Activated CD4-positive, CD25-positive, alpha-beta regulatory T cell treated with anti-CD3 and anti-CD28 coated beads, Interleukin-2, amount 50 U/mL, for 24 hours (primary cell): ENCODE results near the gene ICOSLG.
A peak's percentile ranks its signal among the peaks of the same experiment; 100 is the strongest.
"Not testable (repeated sequence)": the region's sequence is repeated elsewhere in the genome, so short reads cannot be mapped to it uniquely, and the experiment has no call there.

Experiments
- ATAC-seq, 2 donors: fragments of 150-1000 bp; cut with Tn5 transposase; one replicate each; pipeline ENCODE4 v1.10.0; 2021; ENCODE audit warnings: mild to moderate bottlenecking in 1 of 2, moderate library complexity in 1 of 2

ICOSLG gene

DNA sequence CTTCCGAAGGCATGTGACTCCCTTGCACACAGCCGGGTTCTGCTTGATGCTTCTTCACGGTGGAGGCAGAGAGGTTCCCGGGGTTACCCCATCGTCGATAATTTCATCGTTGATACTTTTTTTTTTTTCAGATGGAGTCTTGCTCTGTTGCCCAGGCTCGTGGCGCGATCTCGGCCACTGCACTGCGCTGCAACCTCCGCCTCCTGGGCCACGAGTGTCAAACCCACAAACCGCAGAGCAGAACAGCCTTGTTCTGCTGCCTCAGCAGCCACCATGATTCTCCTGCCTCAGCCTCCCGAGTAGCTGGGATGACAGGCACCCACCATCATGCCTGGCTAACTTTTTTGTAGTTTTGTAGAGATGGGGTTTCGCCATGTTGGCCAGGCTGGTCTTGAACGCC, 20.1 kb downstream of the ICOSLG start:
- not testable (repeated sequence) for ATAC-seq

DNA sequence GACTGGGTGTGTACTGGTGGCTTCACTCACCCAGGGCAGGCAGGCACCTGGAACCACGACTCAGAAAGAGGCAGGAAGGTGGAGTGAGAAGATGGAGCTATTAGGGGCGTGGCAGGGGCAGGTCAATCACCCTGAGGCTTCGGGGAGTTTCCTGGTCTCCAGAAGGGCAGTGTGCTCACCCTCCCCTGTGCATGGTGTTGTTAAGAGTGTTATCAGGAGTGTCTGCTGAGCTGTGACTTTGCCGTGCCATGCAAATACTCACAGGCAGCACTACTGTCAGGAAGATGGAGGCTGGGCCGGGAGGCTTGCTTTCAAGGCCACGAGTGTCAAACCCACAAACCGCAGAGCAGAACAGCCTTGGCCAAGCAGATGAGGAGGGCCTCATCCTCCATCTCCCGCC, 22.3 kb downstream of the ICOSLG start:
- not testable (repeated sequence) for ATAC-seq

DNA sequence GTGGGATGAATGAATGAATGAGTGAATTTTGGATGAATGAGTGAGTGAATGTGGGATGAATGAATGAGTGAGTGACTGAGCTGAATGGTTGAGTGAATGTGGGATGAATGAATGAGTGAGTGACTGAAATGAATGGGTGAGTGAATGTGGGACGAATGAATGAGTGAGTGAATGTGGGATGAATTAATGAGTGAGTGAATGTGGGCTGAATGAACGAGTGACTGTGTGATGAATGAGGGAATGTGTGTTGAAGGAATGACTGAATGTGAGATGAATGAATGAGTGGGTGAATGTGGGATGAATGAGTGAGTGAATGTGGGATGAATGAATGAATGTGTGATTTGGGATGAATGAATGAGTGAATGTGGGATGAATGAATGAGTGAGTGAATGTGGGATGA, 28.8 kb downstream of the ICOSLG start:
- not testable (repeated sequence) for ATAC-seq

DNA sequence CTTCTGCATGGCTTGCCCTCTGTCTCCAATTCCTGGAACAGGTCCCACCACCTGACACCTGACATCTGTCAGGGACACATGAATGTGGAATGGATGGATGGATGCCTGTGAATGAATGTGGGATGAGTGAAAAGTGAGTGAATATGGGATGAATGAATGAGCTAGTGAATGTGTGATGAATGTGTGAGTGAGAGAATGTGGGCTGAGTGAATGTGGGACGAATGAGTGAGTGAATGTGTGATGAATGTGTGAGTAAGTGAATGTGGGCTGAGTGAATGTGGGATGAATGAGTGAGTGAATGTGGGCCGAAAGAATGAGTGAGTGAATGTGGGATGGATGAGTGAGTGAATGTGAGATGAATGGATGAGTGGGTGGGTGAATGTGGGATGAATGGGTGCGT, 29.2 kb downstream of the ICOSLG start:
- ATAC-seq: not testable (repeated sequence)

DNA sequence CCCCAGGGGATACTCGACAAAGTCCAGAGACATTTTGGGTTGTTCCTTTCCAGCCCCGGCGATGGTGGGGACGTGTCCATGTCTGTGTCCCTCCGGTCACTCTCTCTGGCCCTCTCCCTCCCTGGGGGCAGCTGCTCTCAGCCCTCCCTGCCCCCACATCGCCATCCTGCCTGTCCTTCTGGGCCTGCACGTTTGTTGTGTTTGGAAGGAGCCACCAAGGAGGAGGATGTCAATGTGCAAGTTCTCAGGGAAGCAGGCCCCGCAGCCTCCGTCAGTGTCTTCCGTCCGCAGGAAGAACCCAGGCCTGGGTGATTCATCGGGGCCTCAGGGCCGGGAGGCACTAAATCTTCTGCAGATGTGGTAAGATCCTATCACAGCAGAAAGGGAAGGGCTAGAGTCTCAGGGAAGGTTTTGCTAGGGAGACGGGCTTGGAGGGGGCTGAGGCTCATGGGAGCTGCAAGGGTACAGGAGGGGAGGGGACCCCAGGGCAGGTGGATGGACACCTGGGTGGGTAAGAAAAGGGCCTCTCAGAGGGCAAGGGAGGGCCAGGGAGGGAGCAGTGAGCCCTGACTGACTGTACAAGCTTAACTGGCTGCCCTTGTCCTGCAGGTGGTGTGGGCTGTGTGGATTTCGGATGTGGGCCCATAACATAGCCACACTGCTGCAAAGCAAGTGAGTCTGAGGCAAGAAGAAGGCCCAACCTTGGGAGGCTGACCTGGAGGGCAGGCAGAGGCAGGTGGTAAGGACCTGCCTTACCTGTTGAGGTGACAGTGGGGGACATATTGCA, 32.7 kb downstream of the ICOSLG start:
- not testable (repeated sequence) for ATAC-seq

DNA sequence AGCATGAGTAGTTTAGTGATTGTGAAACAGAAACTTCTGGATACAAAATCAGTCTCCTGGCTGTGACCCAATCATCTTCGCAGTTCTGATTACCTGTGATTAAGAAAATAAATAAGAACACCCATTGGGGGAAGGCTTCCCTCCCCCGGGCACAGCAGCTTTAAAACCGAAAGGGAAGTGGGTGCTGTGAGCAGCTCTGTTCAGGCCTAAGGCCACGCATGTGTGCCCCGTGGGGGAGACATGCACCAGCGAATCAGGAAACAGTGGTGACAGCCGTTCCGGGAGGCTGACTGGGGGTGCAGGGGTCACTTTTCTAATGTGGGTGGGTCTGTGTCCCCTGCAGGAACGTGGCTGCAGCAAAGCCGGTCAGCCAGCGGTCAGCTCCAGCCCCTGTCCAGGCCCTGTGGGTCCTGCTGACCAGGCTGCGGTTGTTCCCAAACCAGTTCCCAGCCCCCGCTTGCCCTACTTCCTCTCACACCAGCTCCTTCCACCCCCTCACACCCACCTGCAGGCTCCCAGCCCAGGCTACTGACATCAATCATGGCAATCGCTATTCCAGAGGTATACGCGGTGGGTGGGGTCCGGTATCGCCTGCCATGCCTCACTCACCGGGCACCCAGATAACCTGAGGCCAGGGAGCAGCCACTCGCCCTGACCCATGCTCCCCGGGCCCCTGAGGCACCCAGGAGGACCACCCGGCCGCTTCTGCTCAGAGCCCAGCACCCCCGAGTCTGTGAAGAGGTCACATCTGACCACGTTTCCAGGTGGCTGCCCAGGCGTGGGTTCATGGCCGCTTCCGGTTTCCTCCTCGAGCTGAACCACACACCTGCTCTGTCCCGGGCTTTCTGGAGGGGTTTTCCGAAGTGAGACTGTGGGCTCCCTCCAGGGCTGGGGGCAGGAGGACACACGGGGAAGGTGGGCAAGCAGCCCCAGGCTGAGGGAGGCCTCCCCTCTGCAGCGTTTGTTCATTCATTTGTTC, 33.8 kb downstream of the ICOSLG start:
- ATAC-seq: peak; percentile 88 to 90

DNA sequence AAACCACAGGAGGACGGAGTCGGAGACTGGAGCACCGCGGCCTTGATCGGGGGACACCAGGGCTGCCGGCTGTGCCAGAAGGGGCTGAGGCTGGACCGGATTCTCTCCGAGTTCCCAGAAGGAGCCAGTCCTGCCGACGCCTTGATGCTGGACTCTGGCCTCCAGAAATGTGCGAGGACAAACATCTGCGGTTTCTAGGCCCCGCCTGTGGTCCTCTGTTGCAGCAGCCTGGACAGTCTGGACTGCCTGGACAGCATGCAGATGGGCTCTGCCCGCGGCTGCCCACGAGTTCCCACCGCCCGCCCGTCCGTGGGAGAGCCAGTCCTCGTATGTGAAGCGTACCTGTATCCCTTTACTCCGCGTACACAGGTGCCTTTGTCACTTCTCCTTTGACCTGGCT, 34.6 kb downstream of the ICOSLG start:
- ATAC-seq: not testable (repeated sequence)

DNA sequence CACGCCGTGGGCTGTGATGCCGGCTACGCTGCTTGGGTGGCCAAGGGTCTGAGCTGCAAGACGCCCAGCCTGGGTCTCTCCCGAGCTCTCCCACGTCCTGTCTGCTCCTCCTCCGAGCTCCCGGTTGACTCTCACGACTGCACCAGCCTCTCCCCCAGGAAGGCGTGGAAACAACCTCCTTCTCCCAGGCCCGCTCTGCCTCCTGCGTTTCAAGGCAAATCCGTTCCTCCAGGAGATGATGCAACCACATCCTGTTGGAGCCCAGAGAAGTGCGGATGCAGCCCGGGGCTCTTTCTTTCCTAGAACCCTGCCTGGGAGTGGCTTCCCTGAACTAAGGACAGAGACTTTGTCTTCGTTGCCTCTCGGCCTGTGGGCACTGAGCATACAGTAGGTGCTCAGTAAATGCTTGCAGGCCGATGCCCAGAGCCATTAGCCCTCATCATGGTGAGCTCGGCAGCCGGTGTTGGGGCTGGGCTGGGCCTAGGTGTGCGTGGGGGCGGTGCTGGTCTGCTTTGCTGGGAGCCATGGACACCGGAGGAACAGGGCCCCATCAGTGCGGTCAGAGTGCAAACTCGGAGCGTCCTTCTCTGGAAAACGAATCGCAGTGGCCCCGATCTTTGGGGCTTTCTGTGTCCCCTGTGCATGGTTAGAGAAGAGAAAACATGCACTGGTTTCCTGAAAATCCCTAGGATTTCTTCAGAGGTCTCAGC, 38.0 kb downstream of the ICOSLG start:
- not testable (repeated sequence) for ATAC-seq

DNA sequence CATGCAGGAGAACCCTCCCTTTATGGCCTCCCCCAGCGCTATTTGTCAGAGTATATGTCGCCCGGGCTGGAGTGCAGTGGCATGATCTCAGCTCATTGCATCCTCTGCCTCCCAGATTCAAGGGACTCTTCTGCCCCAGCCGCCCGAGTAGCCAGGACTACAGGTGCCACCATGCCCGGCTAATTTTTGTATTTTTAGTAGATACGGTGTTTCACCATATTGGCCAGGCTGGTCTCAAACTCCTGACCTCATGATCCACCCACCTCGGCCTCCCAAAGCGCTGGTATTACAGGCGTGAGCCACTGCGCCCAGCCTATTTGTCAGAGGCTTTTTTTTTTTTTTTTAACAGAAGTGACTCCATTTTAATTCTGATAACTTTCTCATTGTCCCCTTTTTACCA, 40.7 kb downstream of the ICOSLG start:
- not testable (repeated sequence) for ATAC-seq

DNA sequence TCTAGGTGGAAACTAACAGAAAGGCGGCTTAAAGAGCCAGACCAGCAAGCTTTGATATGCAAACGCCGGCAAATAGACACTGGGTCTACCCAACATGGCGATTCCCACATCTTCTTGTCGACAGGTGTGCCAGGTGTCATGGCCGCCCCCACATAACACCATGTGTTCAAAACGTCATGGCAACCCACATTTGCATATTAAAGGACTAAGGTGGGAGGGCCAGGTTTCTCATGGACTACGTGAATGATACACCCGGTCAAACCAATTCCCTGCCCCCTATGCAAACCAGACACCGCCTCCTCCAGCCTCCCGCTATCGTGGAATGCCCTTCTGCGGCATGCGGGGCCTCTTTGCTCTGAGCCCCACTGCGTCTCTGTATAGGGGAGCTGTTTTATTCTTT, 41.3 kb downstream of the ICOSLG start:
- no peak for ATAC-seq

DNA sequence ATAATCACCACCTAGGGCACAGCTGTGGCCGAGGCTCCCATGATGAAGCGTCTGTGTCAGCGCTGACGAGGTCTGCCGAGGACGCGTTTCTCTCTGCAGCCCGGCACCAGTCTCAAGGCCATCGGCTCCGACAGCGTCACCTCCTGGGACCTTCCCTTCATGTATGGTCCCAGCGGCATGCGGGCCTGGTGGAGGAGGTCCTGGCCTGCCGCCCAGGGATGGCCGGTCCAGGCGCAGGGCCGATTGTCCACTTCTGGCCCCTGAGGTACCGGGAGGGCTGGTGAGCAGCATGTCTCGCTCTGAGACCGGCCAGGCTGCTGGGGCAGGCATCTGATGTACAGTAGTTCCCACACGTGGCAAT, 43.6 kb downstream of the ICOSLG start:
- not testable (repeated sequence) for ATAC-seq

DNA sequence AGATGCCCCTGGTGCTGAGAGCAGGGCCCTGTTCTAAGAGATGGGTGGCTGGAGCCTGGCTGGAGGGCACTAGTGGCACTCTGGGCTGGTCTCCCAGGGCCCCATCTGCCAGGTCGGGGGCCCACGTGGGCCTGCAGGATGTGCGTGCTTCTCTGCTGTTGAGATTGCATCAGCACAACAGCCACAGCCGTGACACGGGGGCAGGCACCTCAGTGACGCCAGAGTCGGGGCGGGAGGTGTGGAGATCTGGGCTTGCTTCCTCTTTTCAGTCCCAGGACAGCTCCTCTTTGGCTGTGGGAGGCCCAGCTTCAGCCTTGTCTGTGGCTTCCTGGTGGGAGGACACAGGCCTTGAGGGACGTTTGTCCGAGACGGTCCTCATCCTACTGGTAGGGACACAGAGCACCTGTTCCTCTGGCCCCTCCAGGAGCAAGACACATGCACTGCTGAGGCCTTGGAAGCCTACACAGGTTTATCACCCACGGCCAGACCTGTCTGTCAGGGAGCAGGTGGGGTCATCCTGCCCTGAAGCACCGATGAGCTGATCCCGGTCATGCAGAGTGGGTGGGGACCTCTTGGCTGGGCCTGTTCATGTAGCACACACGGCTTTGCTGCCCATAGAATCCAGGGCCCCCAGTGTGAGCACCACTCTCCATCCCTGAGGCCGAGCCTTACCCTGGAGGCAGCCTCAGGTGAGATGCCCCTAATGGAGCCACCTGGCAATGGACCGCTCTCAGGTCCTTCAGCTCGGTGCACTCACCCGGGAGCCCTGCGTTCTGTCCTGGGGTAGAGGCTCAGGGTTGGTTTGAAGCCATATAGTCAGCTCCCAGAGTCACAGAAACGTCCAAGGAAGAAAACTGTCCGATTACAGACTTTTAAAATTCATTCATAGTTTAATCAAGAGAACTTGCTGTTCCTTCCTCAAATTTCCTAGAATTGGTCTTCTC, 44.3 kb downstream of the ICOSLG start:
- ATAC-seq: peak; percentile 96 to 99

DNA sequence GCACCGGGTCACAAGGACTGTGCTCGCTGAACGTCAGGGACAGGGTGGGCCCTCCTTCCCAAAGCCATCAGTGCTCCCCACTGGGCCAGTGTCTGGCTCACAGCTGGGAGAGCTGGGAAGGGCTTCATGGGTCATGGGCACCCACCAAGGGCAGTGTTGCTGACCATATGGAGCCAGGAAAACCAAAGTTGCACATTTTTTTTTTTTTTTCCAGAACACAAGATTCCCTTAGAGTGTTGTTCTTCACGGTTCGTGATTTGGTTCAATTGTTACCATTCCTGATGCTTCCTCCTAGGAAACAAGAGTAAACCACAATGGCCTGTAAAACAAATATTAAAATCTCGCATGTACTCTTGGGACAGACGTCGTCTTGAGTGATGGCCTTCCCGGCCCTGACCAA, 45.9 kb downstream of the ICOSLG start:
- ATAC-seq: not testable (repeated sequence)

DNA sequence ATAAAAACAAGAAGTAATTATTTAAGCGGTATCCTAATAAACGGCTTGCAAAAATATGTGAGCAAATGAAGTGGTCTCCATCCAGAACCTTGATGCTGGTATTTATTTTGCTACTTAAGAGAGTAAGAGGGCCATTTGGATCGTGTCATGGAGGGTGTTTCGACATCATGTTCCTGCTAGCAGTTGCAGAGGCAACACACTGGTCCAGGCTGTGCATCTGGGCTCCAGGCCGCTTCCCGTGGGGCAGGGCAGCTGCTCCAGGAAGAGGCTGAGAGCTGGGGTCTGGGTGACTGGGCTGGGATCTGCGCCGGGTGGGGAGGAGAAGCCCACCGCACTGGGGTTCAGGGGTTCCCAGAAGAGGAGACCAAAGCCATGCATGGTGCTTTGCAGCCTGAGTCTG, 46.3 kb downstream of the ICOSLG start:
- not testable (repeated sequence) for ATAC-seq

DNA sequence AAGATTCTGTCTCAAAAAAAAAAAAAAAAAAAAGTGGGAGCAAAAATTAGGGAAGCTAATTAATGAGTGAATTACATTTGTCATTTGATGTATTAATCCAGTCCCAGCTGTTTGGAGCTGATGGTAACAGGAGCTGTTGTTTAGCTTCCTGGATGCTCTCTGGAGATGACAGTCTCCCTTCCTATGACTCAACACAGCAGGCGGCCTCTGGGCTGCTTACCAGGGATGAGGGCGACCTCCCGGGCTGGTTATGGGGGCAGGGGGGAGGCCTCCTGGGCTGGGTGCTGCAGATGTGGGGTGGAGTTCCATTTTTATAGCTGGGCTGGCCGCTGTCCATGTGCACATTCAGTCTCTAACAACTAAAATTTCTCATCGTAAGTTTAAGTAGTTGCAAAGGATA, 47.6 kb downstream of the ICOSLG start:
- not testable (repeated sequence) for ATAC-seq

DNA sequence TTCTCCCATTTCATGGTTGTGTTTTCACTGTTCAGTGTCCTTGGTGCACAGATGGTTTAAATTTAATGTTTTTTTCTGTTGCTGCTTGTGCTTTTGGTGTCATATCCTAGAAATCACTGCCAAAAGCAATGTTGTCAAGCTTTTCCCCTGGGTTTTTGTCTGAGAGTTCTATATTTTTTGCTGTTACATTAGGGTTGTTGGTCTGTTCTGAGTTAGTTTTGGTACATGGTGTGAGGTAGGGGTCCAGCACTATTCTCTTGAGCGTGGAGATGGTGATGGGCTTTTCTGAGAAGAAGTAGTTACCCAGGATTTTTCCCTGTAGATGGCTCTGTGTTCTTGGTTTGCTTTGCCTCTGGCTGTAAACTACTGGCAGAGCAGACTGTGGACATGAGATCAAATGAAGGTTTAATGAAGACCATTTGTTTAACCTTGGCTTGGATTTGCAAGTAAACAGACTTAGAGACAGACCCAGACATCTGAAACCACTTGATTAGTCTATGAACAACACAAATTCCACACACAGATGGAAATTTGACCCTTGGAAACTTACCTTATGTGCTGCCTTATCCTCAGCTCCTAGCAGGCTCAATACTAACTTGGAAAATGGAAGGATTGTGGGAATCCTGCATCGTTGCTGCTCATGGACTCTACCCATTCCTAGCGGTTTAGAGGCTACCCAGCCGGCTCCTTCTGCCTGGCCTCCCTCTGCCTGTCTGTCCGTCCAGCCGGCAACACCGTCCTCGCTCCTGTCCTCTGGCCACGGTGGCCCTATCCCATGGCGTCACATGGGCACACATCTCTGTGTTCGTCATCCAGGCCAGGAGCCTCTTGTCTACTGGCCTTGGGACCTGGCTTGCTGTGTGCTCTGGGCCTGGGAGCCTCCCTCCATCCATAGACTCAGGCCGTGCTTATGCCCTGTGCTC, 50.1 kb downstream of the ICOSLG start:
- ATAC-seq: not testable (repeated sequence)

DNA sequence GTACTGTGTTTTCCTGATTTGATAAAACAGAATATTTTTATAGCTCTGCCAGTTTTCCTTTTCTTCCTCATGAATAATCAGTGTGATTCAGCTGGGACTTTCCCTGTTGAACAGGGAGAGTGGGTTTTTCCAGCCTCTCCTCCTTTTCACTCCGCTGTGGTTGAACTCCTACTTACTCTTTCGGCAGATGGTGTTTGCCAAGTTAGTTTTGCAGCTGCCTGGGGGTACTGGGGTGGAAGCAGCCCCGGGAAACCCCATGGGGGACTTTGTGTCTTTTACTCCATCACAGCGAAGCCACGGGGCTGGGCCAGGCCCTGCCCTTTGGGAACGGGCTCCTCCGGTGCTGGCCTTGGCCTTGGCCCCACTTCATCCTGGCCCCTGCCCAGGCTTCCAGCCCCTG, 55.9 kb downstream of the ICOSLG start:
- ATAC-seq: not testable (repeated sequence)

DNA sequence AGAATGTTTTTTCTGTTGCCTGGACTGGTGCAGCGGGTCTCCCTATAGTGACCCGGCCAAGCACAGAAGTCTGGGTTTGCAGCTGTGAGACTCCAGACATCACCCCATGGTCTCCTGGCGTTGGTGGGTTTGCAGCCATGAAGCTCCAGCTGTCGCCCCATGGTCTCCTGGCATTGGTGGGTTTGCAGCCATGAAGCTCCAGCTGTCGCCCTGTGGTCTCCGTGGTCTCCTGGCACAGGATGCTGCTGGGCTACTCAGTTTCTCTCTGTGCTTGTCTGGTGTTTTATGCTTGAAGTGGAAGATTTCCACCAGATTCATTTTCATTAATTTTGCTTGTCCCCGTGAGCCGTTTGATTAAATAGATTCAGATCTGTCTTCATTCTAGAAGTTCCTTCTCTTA, 58.5 kb downstream of the ICOSLG start:
- not testable (repeated sequence) for ATAC-seq

DNA sequence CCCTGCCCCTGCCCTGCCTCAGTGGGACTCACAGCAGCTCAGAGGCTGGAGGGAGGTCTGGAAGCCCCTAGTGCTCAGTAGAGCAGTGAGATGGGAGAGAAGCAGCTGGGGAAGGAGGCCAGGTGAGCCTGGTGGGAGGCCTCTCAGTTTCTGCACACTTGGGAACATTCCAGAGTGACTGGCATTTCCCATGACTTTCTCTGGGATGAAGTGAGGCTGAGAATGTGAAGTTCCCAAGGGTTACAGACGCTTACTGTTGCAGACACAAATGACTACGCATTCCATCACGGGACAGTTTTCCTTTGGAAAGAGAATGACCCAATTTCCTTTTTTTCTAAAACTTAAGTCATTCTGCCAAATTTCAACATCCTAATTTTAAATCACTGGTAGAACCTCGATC, 59.2 kb downstream of the ICOSLG start:
- not testable (repeated sequence) for ATAC-seq

DNA sequence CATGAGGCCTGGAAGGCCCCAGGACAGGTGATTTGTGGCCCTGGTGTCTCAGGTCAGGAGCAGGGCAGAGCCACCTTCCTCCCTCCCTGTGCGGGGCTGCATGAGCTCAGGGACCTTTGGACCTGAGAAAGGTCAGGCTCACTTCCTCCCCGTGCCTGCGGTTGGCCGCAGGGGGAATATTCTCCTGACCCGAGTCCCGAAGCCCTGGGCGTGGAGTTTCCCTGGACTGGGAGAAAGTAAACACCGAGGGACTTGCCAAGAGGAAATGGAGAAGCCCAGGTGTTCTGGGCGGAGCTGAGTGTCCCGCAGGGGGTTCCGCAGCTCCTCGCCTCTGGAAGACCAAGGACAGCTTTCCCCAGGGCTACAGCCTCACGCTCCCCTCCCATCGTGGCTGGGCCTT, 64.6 kb downstream of the ICOSLG start:
- not testable (repeated sequence) for ATAC-seq

DNA sequence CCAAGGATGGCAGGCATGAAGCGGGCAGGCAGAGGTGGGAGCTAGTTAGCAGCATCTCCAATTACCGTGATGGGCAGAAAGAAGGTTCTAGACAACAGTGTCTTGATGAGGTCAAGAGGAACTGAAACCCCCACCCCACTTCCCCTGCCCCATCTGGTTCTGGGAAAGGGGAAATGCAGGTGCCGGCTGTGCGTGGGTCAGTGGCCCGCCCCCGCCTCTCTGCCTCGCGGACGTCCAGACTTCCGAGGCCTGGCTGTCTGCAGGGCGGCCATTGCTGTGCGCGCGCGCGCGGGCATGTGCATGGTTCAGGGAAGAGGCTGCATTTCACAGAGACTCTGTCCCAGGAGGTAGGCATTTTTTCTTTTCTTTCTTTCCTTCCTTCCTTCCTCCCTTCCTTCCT, 65.6 kb downstream of the ICOSLG start:
- not testable (repeated sequence) for ATAC-seq
